NOMO-1 (cell line): ENCODE results near the gene LRRC74A.
A peak's percentile ranks its signal among the peaks of the same experiment; 100 is the strongest.

ENCODE experiments used
- DNase-seq, 2 experiments: peaks; one replicate each; lab custom pipeline; 2025; ENCODE audit not compliant: unreplicated experiment in 2 of 2; lab: John Stamatoyannopoulos, UW

The LRRC74A gene

GRCh38 chr14:76918256-76918781, 92.1 kb downstream of the LRRC74A start:
- DNase-seq, result peak; percentile 27 to 55

GRCh38 chr14:76918782-76919394, 92.7 kb downstream of the LRRC74A start:
- peak in 1 of 2 experiments; percentile 23 for DNase-seq
